Stimulated activated CD4-positive, alpha-beta T cell treated with anti-CD3 and anti-CD28 coated beads, Interleukin-2, amount 100 ng/mL, for 4 hours (primary cell): ENCODE results near the gene PRCP.
"Not testable (repeated sequence)": the region's sequence is repeated elsewhere in the genome, so short reads cannot be mapped to it uniquely, and the experiment has no call there.

Experiments used
- DNase-seq: peaks from one replicate; pipeline ENCODE4 v3.0.0-alpha.2; 2020; ENCODE audit warnings: low read depth

PRCP gene

DNA sequence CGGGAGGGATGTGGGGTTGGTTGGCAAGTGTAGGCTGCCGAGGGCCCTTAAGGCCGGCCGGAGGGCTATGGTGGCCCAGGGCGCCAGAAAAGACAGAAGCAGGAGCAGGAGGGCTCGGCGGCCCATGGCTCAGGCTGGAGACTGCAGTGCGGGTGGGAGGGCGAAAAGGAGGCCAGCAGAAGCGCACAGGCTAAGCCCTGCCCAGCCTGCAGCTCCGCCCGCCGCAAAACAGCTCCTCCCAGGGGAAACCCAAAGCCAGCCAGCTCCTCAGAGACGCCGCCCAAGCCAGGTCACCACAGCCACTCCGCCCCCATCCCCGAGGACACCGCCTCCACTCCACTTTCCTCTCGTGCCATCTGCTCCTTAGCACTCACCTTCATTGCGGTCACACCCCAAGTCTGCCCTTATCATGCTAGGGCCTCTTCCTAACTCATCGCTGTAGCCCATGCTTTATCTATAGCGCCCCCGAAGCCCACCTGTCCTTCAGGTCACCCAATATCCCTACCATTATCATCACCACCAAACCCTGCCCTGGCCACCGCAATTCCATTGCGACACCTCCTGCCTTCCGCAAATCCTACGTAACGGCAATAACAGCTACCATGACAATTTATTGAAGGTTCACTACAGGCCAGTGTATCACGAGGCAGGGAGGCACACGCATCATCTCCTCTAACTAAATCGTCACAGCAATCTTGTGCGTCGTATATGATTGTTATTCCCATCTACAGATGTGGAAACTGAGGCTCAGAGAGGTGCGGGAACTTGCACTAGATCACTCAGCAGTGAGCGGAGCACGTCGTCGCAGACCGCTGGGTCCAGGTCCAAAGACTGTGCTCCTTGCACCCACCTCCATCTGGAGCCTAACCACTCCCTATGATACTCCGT is at the start of gene PRCP:
Gene PRCP, minus strand, starts transcription at position 154 of the 888 bp plus-strand sequence. Its CDS starts 28 bp downstream, at position 126.
- peak; percentile 85 for DNase-seq

DNA sequence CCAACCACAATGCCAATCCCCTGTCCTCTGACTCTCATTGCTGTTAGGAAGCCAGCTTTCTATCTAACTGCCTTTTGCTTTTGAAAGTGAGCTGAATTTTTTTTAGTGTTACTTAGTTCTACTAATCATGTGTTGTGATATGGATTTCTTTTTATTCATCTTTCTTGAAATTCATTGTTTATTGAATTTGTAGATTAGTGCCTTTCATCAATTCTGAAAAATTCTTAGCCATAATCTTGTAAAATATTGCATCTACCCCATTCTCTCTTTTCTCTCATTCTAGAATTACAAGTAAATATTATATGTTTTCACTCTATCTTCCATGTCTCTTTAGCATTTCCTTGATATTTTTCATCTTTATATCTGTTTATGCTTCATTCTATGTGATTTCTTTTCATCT is 49.1 kb upstream of the PRCP start:
- DNase-seq, result no peak

DNA sequence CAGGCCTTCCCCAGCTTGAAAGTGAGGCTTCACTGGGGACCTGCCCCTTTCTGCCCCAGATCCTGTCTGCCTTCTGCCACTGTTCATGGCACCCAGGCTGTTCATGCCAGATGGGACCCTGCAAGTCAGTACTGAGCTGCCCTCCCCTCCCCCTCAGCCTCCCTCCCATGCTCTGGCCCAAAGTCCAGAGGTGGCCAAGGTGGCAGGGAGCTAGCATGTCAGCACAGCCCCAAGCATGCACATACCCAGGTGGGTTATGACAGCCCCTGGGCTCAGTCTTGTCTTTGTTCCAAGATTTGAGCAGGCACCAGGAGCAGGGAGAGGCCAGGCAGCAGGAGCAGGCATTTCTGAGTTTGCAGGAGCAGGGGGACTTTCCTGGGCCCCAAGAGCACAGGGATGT is 45.5 kb upstream of the PRCP start:
- DNase-seq, result no peak

DNA sequence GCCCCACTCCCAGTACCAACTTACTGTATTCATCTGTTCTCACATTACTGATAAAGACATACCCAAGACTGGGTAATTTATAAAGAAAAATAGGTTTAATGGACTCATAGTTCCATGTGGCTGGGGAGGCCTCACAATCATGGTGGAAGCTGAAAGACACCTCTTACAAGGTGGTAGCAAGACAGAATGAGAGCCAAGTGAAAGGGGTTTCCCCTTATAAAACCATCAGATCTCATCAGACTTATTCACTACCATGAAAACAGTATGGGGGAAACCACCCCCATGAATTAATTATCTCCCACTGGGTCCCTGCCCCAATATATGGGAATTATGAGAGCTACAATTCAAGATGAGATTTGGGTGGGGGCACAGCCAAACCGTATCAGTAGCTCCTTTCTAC is 44.8 kb upstream of the PRCP start:
- not testable (repeated sequence) for DNase-seq

DNA sequence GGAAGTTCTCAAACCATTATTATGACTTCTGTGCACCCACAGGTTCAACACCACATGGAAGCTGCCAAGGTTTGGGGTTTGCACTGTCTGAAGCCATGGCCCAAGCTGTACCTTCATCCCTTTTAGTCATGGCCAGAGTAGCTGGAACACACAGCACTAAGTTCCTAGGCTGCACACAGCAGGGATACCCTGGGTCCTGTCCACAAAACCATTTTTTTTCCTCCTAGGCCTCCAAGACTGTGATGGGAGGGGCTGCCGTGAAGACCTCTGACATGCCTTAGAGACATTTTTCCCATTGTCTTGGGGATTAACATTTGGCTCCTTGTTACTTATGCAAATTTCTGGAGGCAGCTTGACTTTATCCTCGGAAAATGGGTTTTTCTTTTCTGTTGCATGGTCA is 44.0 kb upstream of the PRCP start:
- DNase-seq, result no peak

DNA sequence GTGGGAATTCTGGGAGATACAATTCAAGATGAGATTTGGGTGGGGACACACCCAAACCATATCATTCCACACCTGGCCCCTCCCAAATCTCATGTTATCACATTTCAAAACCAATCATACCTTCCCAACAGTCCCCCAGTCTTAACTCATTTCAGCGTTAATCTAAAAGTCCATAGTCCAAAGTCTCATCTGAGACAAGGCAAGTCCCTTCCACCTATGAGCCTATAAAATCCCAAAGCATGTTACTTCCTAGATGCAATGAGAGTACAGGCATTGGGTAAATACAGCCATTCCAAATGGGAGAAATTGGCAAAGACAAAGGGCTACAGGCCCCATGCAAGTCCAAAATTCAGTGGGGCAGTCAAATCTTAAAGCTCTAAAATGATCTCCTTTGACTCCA is 43.2 kb upstream of the PRCP start:
- not testable (repeated sequence) for DNase-seq

DNA sequence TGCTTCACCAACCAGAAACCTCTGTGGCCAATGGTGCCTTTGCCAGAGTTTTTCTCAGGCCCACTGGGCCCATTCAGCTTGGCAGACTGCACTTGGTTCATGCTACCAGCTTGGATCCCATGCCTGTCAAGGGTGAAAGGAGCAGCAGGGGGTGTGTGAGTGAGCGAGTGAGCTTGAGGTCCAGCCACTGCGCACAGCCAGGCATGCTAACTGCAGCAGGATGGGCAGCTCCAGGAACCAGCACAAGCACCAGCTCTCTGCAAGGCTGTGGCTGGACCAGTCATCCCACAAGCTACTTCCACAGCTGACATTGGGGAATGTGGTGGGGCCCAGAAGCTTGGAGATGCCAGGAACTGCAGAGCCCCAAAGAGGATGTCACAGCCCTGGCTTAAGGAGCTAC is 42.1 kb upstream of the PRCP start:
- no peak for DNase-seq

DNA sequence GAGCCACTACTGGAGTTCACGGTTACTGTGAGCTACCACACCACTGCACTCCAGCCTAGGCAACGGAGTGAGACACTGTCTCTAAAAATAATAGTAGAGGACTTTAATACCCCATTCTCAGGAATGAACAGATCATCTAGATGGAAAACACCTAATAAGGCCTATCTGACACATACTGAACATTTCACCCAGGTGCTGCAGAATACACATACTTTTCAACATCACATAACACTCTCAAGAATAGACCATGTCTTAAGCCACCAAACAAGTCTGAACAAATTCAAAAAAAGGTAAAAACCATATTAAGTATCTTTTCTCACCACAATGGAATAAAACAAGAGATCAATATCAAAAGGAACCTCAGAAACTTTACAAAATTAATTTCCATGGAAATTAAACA is 39.2 kb upstream of the PRCP start:
- no peak for DNase-seq

DNA sequence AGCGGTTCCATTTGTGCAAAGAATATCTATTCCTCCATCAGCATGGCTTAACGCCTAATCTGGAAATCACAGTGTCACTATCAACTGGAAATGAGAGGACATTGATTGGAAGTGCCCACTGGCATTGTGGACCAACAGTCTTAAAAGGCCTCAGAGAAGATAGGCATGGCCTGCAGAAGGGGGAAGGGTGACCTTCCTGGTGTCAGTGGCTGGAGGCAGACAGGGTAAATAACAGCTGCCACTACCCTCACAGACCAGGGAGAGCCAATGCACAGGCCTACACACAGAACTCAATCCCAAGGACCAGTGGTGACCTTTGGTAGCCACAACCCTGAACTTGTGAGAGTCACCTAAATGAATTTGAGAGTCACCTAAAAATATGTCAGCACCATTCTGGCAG is 37.3 kb upstream of the PRCP start:
- DNase-seq, result no peak

DNA sequence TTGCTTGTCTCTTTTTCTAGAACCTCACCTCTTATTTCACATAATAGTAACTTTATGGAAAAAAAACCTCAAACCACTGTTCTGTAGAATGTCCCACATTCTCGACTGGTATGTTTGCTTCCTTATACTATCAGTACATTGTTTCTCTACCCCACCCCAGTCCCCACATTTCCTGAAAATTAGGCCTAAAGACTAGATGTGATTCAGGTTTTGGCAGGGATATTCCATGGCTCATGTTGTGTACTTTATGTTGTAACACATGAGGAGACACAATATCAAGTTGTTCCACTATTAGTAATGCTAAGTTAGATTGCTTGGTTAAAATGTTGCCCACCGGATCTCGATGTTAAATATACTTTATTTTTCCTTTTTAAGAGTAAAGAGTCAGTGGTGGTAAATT is 36.0 kb upstream of the PRCP start:
- no peak for DNase-seq

DNA sequence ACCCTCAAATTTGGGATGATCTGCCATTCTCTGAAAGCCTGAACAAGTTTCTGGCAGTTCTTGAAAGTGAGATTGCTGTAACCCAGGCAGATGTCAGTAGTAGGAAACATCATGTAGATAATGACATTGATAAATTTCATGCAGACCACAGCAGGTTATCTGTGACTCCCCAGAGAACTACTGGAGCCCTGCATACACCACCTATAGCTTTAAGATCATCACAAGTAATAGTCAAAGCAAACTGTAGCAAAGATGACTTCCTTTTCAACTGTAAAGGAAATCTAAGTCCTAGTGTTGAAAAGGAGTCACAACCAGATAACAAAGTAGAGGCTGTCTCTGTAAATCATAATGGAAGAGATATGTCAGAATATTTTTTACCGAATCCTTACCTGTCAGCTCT is 32.3 kb upstream of the PRCP start:
- no peak for DNase-seq

DNA sequence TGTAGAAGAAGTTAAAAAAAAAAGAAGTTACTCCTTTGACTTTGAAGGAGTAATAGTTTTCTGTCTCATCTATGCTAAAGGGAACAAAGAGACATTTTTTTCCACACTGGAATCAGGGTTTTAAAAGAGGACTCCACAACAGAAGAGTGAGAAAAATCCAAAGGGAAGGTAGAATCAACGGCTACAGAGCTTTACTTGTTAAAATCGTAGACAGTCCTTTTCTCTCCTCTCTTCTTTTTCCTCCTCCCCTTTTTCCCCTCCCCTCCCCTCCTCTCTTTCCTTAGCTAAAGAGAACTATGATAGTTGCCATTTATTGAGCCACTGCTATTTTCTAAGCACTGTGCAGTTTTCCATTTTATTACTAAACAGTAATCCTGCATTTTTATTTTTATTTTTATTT is 30.5 kb upstream of the PRCP start:
- no peak for DNase-seq

DNA sequence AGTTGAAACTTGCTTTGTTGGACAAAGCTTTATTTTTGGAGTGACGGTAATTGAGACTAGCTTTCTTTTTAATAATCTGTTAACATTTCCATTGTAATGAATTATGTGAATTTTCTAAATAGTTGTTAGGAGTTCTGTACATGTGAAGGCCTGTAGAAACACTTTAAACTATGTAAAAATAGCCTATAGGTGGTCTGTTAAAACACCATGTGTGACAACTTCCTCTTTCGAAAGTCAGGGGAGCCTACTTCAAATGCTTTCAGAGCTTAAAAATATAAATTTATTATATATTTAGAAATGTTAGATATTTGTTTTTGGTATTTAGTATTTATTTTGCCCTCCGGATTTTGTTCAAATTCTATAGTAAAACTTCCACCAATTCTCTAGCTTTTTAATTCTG is 30.0 kb upstream of the PRCP start:
- DNase-seq, result no peak

DNA sequence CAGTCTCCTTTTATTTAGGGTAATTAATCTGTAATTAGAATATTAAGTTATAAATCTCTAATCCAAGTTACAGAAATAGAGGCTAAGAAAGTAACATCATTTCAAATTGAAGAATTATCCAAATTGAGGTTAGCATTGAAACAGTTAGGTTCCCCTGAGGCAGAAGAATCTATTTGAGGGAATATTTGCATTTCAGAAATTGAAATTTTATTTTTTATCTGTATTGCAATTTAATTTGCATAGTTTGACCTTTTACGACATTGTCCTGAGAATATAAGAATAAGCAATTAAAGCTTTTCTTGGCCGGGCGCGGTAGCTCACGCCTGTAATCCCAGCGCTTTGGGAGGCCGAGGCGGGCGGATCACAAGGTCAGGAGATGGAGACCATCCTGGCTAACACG is 28.9 kb upstream of the PRCP start:
- no peak for DNase-seq

DNA sequence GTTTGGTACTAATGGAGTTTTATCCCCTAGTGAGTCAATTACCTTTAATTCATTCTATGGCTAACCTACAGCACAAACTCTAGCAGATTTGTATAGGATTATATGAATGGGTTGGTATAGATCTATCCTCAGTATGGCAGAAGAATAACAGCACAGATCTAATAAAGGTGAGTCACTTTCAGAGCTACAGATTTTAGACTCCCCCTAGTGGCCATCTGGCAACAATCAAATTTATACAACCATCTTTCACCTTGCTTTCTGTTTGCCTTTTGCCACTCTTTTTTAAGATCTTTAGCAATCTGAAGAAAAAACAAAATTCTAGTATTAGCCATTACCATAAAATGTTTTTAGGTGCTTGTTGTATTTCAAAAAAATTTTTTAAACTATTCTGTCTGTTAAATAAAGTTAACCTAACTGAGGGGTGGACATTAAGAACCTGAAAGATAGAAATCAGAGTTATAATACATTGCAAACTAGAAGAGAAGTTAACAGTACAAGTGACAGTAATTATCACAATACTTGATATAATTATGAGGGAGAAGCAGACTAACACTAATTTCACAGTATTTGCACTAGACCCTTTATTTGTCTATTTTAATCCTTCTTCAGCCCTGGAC is 27.1 kb upstream of the PRCP start:
- peak; percentile 16 for DNase-seq

DNA sequence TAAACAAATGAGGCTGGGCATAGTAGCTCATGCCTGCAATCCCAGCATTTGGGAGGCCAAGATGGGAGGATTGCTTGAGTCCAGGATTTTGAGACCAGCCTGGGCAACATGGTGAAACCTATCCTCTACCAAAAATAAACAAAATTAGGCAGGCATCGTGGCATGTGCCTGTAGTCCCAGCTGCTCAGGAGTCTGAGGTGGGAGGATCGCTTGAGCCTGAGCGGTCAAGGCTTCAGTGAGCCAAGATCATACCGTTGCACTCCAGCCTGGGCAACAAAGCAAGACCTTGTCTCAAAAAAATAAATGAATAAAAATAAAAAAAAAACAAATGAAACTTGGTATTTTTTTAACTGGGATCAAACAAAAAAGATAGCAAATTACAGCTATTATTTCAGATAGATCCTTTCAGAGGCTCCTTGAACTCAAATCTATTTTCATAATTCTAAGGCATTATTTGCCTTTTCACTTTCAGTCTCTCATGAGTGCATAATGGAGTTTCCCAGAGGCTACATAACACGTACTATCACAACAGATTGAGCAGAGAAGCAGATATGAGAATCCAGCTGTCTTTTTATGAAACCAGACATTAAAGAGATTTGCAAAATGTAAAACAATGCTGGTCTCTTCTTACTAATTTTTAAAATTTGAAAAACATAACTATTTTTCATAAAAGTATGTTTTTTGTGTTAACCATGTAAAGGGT is 24.4 kb upstream of the PRCP start:
- no peak for DNase-seq

DNA sequence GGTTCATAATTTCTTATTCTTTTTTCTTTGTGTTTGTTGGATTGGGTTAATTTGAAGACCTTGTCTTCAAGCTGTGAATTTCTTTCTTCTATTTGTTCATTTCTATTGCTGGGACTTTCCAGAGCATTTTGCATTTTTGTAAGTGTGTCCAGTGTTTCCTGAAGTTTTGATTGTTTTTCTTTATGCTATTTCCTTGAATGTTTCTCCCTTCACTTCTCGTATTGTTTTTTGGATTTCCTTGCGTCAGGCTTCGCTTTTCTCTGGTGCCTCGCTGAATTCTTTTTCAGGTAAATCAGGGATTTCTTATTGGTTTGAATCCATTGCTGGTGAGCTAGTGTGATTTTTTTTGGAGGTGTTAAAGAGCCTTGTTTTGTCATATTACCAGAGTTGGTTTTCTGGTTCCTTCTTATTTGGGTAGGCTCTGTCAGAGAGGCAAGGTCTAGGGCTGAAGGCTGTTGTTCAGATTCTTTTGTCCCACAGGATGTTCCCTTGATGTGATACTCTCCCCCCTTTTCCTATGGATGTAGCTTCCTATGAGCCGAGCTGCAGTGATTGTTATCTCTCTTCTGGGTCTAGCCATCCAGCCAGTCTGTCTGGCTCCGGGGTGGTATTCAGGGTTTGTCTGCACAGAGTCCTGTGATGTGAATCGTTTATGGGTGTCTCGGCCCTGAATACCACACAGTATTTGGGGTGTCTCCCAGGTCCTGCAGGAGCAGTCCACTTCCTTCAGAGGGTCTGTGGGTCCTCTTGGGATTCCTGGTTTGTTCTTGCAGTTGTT is 22.4 kb upstream of the PRCP start:
- DNase-seq, result not testable (repeated sequence)

DNA sequence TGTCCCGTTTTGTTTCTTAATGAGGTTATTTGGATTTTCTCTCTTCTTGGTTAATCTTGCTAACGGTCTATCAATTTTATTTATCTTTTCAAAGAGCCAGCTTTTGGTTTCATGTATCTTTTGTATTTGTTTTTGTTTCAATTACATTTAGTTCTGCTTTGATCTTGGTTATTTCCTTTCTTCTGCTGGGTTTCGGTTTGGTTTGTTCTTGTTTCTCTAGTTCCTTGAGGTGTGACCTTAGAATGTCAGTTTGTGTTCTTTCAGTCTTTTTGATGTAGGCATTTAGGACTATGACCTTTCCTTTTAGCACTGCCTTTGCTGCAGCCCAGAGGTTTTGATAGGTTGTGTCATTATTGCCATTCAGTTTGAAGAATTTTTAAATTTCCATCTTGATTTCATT is 20.0 kb upstream of the PRCP start:
- not testable (repeated sequence) for DNase-seq

DNA sequence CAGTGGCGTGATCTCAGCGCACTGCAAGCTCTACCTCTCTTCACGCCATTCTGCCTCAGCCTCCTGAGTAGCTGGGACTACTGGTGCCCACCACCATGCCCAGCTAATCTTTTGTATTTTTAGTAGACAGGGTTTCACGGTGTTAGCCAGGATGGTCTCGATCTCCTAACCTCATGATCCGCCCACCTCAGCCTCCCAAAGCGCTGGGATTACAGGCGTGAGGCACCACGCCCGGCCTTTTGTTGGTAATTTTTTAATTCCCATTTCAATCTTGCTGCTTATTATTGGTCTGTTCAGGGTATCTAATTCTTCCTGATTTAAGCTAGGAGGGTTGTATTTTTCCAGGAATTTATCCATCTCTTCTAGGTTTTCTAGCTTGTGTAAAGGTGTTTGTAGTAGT is 19.6 kb upstream of the PRCP start:
- not testable (repeated sequence) for DNase-seq

DNA sequence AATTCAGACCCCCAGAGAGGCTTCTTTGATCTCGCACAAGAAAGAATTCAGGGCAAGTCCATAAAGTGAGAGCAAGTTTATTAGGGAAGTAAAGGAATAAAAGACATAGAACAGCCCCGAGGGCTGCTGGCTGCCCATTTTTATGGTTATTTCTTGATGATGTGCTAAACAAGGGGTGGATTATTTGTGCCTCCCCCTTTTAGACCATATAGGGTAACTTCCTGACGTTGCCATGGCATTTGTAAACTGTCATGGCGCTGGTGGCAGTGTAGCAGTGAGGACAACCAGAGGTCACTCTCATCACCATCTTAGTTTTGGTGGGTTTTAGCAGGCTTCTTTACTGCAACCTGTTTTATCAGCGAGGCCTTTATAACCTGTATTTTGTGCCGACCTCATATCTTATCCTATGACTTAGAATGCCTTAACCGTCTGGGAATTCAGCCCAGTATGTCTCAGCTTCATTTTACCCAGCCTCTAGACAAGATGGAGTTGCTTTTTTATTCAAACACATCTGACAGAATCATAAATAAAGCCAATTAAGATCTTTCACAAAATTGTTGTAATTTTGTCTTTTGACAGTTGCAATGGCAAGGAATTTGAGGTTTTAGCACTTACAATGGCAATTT is 8.9 kb upstream of the PRCP start:
- DNase-seq, result no peak

DNA sequence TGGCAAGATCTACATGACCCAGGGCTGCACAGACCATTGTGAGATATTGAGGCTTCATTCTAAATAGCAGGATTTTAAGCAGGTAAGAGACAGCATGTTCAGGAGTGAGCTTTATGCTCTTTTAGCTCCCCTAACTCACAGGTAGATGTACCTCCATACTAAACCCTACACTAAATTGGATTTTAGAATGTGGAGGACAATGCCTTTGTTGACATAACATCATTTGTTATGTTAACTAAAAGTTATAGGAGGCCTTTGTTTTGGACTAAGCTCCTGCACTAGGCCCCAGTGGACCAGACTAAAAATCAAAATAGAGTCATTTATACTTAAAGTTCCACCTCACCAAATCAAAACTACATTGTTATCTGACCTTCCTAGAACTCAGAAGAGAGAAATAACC is 8.1 kb upstream of the PRCP start:
- DNase-seq, result no peak

DNA sequence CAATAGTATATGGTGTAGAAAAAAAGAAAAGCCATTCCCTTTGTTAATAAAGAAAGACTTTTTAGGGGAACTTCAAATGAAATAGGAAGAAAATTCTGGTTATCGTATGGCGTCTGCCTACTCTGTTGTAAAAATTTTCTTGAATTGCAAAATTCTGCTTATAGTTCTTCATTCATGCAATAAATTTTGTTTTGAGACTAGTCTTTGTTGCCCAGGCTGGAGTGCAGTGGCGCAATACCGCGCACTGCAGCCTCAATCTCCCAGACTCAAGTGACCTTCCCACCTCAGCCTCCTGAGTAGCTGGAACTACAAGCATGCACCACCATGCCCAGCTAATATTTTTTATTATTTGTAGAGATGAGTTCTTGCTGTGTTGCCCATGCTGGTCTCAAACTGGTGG is 7.1 kb upstream of the PRCP start:
- no peak for DNase-seq
